ENCODE results near the gene EIF5A.

The EIF5A gene

GRCh38 chr17:7313890-7314718, 6.7 kb downstream of the EIF5A start:
- no peak for DNase-seq

GRCh38 chr17:7314719-7315569, 7.5 kb downstream of the EIF5A start, which contains the start of gene GPS2:
TSS of gene GPS2 (minus strand) at chr17:7315360. CDS start at chr17:7315052, 308 bp downstream.
- peak; percentile 63 for DNase-seq

GRCh38 chr17:7315570-7316235, 8.3 kb downstream of the EIF5A start:
- DNase-seq, result peak; percentile 3

- DNase-seq, result no peak
These were observed 9.9 kb downstream of the EIF5A start for GRCh38 chr17:7317161-7317803.

- DNase-seq, result no peak
These were observed 10.9 kb downstream of the EIF5A start for GRCh38 chr17:7318121-7318860.

- DNase-seq, result no peak
These were observed 14.0 kb downstream of the EIF5A start for GRCh38 chr17:7321466-7321865.

GRCh38 chr17:7322520-7323194, 15.2 kb downstream of the EIF5A start:
- peak; percentile 17 for DNase-seq

GRCh38 chr17:7323731-7324437, 16.5 kb downstream of the EIF5A start:
- DNase-seq, result no peak

- no peak for DNase-seq
These were observed 17.0 kb downstream of the EIF5A start for GRCh38 chr17:7324438-7324779.

GRCh38 chr17:7325031-7325528, 17.7 kb downstream of the EIF5A start:
- no peak for DNase-seq

- DNase-seq, result no peak
These were observed 18.8 kb downstream of the EIF5A start for GRCh38 chr17:7326186-7326585.

- DNase-seq, result no peak
These were observed 19.6 kb downstream of the EIF5A start for GRCh38 chr17:7327056-7327455.

GRCh38 chr17:7327501-7327900, 20.1 kb downstream of the EIF5A start:
- no peak for DNase-seq

GRCh38 chr17:7328009-7328408, 20.6 kb downstream of the EIF5A start:
- DNase-seq, result no peak

GRCh38 chr17:7328840-7329373, 21.5 kb downstream of the EIF5A start, which contains the start of gene NEURL4:
TSS of gene NEURL4 (minus strand) at chr17:7329335. CDS start at chr17:7329312, 23 bp downstream.
- no peak for DNase-seq

GRCh38 chr17:7329374-7329996, 22.1 kb downstream of the EIF5A start:
- DNase-seq, result peak; percentile 93

- DNase-seq, result peak; percentile 24
These were observed 22.7 kb downstream of the EIF5A start for GRCh38 chr17:7329997-7330637.

- no peak for DNase-seq
These were observed 23.2 kb downstream of the EIF5A start for GRCh38 chr17:7330638-7331015.

- no peak for DNase-seq
These were observed 24.7 kb downstream of the EIF5A start for GRCh38 chr17:7332111-7332510.

Data from NCI-H2029 (cell line).